GM12873 (cell line): ENCODE results near the gene SLC22A4.

Experiments used
- TF ChIP-seq, protein P1 (sequence below): IDR thresholded peaks from 2 replicates; pipeline ENCODE4 v1.5.1; 2012; ENCODE audit warnings: low read depth, mild to moderate bottlenecking, moderate library complexity, low read length, control low read depth; ENCODE audit not compliant: insufficient read depth; ENCODE audit errors: missing control alignments

The SLC22A4 gene

DNA sequence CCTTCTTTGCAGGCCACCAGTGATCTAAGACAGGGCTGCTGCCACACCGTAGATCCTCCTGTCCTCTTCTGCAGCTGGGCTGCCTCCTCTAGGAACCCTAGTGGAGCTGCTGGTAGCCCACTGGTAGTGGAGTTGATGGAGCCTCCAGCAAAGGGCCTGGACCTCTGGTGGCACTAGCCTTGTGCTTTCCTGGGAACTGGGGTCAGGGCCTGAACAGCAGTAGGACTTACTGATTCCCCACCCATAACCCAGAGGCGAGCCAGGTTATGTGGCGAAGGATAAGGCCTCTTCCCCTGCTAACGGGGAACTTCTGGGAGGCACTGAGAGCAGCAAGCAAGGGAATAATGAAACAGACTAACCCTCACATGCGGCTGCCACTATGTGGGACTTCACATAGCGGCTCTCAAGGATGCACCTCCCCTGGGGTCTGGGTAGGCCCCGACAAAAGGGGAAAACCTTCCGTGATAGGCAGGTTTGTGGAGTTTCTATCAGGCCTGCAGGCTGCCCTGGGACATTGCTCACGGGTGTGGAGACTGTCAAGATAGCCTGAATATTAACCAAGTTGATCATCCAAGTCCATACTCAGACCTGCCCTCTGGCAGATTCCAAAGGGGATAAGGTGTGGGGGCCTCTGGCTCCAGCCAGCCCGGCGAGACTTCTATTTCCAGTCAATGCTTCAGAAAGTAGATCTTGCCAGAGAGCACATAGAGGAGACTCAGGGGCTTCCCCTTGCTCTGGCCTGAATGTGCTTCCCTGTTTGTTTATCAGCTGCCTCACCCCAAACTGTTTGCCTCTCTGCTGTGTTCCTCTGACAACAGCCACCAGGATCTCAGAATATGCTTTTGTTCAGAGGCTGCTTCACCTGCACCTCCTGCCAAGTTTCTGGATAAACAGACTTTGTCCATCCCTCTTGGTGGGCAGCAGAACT lies 7.4 kb downstream of the SLC22A4 start:
- TF ChIP-seq, protein P1, sequence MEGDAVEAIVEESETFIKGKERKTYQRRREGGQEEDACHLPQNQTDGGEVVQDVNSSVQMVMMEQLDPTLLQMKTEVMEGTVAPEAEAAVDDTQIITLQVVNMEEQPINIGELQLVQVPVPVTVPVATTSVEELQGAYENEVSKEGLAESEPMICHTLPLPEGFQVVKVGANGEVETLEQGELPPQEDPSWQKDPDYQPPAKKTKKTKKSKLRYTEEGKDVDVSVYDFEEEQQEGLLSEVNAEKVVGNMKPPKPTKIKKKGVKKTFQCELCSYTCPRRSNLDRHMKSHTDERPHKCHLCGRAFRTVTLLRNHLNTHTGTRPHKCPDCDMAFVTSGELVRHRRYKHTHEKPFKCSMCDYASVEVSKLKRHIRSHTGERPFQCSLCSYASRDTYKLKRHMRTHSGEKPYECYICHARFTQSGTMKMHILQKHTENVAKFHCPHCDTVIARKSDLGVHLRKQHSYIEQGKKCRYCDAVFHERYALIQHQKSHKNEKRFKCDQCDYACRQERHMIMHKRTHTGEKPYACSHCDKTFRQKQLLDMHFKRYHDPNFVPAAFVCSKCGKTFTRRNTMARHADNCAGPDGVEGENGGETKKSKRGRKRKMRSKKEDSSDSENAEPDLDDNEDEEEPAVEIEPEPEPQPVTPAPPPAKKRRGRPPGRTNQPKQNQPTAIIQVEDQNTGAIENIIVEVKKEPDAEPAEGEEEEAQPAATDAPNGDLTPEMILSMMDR: no peak

GRCh38 chr5:132302413-132302812 lies 8.2 kb downstream of the SLC22A4 start:
- TF ChIP-seq, protein P1: no peak

- TF ChIP-seq, protein P1: no peak
Observed at GRCh38 chr5:132303589-132303988, 9.4 kb downstream of the SLC22A4 start.

GRCh38 chr5:132305420-132305819 lies 11.2 kb downstream of the SLC22A4 start:
- TF ChIP-seq, protein P1: no peak

- TF ChIP-seq, protein P1: no peak
Observed at GRCh38 chr5:132308701-132309100, 14.5 kb downstream of the SLC22A4 start.

DNA sequence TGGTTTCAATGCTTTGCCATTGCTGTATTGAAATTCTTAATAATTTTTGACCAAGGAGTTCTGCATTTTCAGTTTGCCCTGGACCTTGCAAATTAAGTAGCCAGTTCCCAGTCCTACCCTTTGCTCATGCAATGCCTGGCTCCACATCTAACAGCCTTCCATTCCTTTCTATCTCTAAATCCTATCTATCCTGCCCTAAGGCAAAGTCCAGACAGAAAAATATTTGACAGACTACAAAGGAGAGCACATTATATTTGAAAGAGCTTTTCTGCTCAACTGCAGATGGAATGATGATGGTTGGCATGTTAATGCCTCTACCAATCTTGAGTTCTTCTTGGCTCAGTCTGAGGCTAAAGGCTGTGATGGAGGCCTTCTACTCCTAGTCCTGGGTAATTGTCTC lies 15.5 kb downstream of the SLC22A4 start:
- TF ChIP-seq, protein P1: no peak

GRCh38 chr5:132310141-132310834 lies 16.1 kb downstream of the SLC22A4 start:
- TF ChIP-seq, protein P1: no peak
